ENCODE data around the gene DOCK1.

Gene DOCK1

GRCh38 chr10:127133672-127134500, 228.7 kb downstream of the DOCK1 start:
- Mint-ChIP-seq H3K4me1 (peaks cover 4% of the 10 kb centered on the region), H3K27me3 (no peaks in the 10 kb centered on the region), H3K9me3 (peaks cover under 1% of the 10 kb centered on the region), H3K36me3 (ENCODE audit: low read depth) (no peaks in the 10 kb centered on the region), H3K27ac (no peak overlapping the region), H3K4me3 (no peak overlapping the region)
- ATAC-seq (no peak), DNase-seq (no peak)

- Mint-ChIP-seq H3K9me3 (no peaks in the 10 kb centered on the region), H3K4me3 (no peak overlapping the region), H3K36me3 (ENCODE audit: low read depth) (no peaks in the 10 kb centered on the region), H3K27ac (no peak overlapping the region), H3K4me1 (peaks cover 4% of the 10 kb centered on the region), H3K27me3 (no peaks in the 10 kb centered on the region)
- ATAC-seq (no peak), DNase-seq (no peak)
These were observed 230.8 kb downstream of the DOCK1 start for GRCh38 chr10:127135844-127136577.

GRCh38 chr10:127137391-127137790, 232.2 kb downstream of the DOCK1 start:
- ATAC-seq: no peak
- H3K4me1 Mint-ChIP-seq: peaks cover 4% of the 10 kb centered on the region
- H3K9me3 Mint-ChIP-seq: no peaks in the 10 kb centered on the region
- H3K36me3 Mint-ChIP-seq (ENCODE audit: low read depth): no peaks in the 10 kb centered on the region
- no peak overlapping the region for H3K27ac Mint-ChIP-seq
- H3K27me3 Mint-ChIP-seq: no peaks in the 10 kb centered on the region
- DNase-seq: no peak
- H3K4me3 Mint-ChIP-seq: no peak overlapping the region

GRCh38 chr10:127142136-127142535, 236.9 kb downstream of the DOCK1 start:
- H3K4me3 Mint-ChIP-seq: no peak overlapping the region
- H3K4me1 Mint-ChIP-seq: no peaks in the 10 kb centered on the region
- H3K27me3 Mint-ChIP-seq: no peaks in the 10 kb centered on the region
- H3K27ac Mint-ChIP-seq: no peak overlapping the region
- H3K9me3 Mint-ChIP-seq: no peaks in the 10 kb centered on the region
- DNase-seq (no peak), ATAC-seq (no peak)
- H3K36me3 Mint-ChIP-seq (ENCODE audit: low read depth): no peaks in the 10 kb centered on the region

GRCh38 chr10:127142856-127143255, 237.6 kb downstream of the DOCK1 start:
- H3K9me3 Mint-ChIP-seq: no peaks in the 10 kb centered on the region
- H3K36me3 Mint-ChIP-seq (ENCODE audit: low read depth): no peaks in the 10 kb centered on the region
- ATAC-seq (no peak), DNase-seq (no peak)
- H3K27ac Mint-ChIP-seq: no peak overlapping the region
- H3K4me3 Mint-ChIP-seq: no peak overlapping the region
- no peaks in the 10 kb centered on the region for H3K27me3 Mint-ChIP-seq
- H3K4me1 Mint-ChIP-seq: no peaks in the 10 kb centered on the region

- H3K36me3 Mint-ChIP-seq (ENCODE audit: low read depth): no peaks in the 10 kb centered on the region
- peaks cover 9% of the 10 kb centered on the region for H3K4me1 Mint-ChIP-seq
- DNase-seq (no peak), ATAC-seq (no peak)
- H3K27ac Mint-ChIP-seq: no peak overlapping the region
- no peak overlapping the region for H3K4me3 Mint-ChIP-seq
- H3K9me3 Mint-ChIP-seq: peaks cover 5% of the 10 kb centered on the region
- H3K27me3 Mint-ChIP-seq: no peaks in the 10 kb centered on the region
These were observed 239.9 kb downstream of the DOCK1 start for GRCh38 chr10:127145173-127145572.

GRCh38 chr10:127146661-127147060, 241.4 kb downstream of the DOCK1 start:
- Mint-ChIP-seq H3K4me3 (no peak overlapping the region), H3K9me3 (peaks cover 5% of the 10 kb centered on the region), H3K27ac (no peak overlapping the region), H3K27me3 (no peaks in the 10 kb centered on the region), H3K36me3 (ENCODE audit: low read depth) (no peaks in the 10 kb centered on the region), H3K4me1 (peaks cover 9% of the 10 kb centered on the region)
- ATAC-seq: no peak
- DNase-seq: no peak

- H3K27ac Mint-ChIP-seq: no peak overlapping the region
- no peaks in the 10 kb centered on the region for H3K36me3 Mint-ChIP-seq (ENCODE audit: low read depth)
- DNase-seq (no peak), ATAC-seq (no peak)
- H3K4me1 Mint-ChIP-seq: peaks cover 9% of the 10 kb centered on the region
- H3K27me3 Mint-ChIP-seq: no peaks in the 10 kb centered on the region
- no peak overlapping the region for H3K4me3 Mint-ChIP-seq
- H3K9me3 Mint-ChIP-seq: peaks cover 5% of the 10 kb centered on the region
These were observed 243.1 kb downstream of the DOCK1 start for GRCh38 chr10:127148066-127148932.

- peaks cover 5% of the 10 kb centered on the region for H3K9me3 Mint-ChIP-seq
- H3K4me1 Mint-ChIP-seq: peaks cover 9% of the 10 kb centered on the region
- no peak for DNase-seq
- H3K4me3 Mint-ChIP-seq: no peak overlapping the region
- no peaks in the 10 kb centered on the region for H3K27me3 Mint-ChIP-seq
- no peak overlapping the region for H3K27ac Mint-ChIP-seq
- peak; percentile 78 for ATAC-seq
- H3K36me3 Mint-ChIP-seq (ENCODE audit: low read depth): no peaks in the 10 kb centered on the region
These were observed 243.6 kb downstream of the DOCK1 start for GRCh38 chr10:127148933-127149220.

- Mint-ChIP-seq H3K4me1 (peaks cover 9% of the 10 kb centered on the region), H3K27me3 (no peaks in the 10 kb centered on the region), H3K9me3 (peaks cover 5% of the 10 kb centered on the region), H3K36me3 (ENCODE audit: low read depth) (no peaks in the 10 kb centered on the region), H3K4me3 (no peak overlapping the region), H3K27ac (no peak overlapping the region)
- DNase-seq: no peak
- no peak for ATAC-seq
These were observed 244.4 kb downstream of the DOCK1 start for GRCh38 chr10:127149501-127150081.

- Mint-ChIP-seq H3K4me3 (no peak overlapping the region), H3K9me3 (peaks cover 5% of the 10 kb centered on the region), H3K27me3 (no peaks in the 10 kb centered on the region), H3K36me3 (ENCODE audit: low read depth) (no peaks in the 10 kb centered on the region), H3K4me1 (peaks cover 9% of the 10 kb centered on the region), H3K27ac (no peak overlapping the region)
- ATAC-seq: no peak
- DNase-seq: no peak
These were observed 244.9 kb downstream of the DOCK1 start for GRCh38 chr10:127150136-127150535.

GRCh38 chr10:127151541-127151940, 246.3 kb downstream of the DOCK1 start:
- H3K27ac Mint-ChIP-seq: no peak overlapping the region
- H3K4me1 Mint-ChIP-seq: peaks cover 9% of the 10 kb centered on the region
- no peak for DNase-seq
- H3K27me3 Mint-ChIP-seq: no peaks in the 10 kb centered on the region
- no peaks in the 10 kb centered on the region for H3K36me3 Mint-ChIP-seq (ENCODE audit: low read depth)
- H3K4me3 Mint-ChIP-seq: no peak overlapping the region
- peaks cover 5% of the 10 kb centered on the region for H3K9me3 Mint-ChIP-seq
- no peak for ATAC-seq

- Mint-ChIP-seq H3K4me1 (peaks cover 9% of the 10 kb centered on the region), H3K36me3 (ENCODE audit: low read depth) (no peaks in the 10 kb centered on the region), H3K4me3 (no peak overlapping the region), H3K9me3 (peaks cover 5% of the 10 kb centered on the region), H3K27me3 (no peaks in the 10 kb centered on the region), H3K27ac (no peak overlapping the region)
- DNase-seq: no peak
- ATAC-seq: no peak
These were observed 246.9 kb downstream of the DOCK1 start for GRCh38 chr10:127151981-127152699.

- Mint-ChIP-seq H3K27ac (no peak overlapping the region), H3K36me3 (ENCODE audit: low read depth) (no peaks in the 10 kb centered on the region), H3K9me3 (peaks cover 3% of the 10 kb centered on the region), H3K4me3 (no peak overlapping the region), H3K27me3 (no peaks in the 10 kb centered on the region), H3K4me1 (peaks cover 6% of the 10 kb centered on the region)
- DNase-seq: no peak
- ATAC-seq: no peak
These were observed 248.0 kb downstream of the DOCK1 start for GRCh38 chr10:127153181-127153580.

Measured in activated naive CD8-positive, alpha-beta T cell treated with anti-CD3 and anti-CD28 coated beads, Interleukin-2, amount 50 U/mL, for 24 hours (primary cell).